ENCODE results near the gene SRXN1. TPM values are rescaled to one million over a fixed set of nuclear protein-coding genes. Genes with fewer than 3 reads are reported as not detected.

The SRXN1 gene
- total and polyA plus RNA-seq, 9 of the 15 experiments (the other 6 are each of a cell fraction or from before 2014, with no cell fraction given): 6.8 to 36.4 (median 21.6) TPM

DNA sequence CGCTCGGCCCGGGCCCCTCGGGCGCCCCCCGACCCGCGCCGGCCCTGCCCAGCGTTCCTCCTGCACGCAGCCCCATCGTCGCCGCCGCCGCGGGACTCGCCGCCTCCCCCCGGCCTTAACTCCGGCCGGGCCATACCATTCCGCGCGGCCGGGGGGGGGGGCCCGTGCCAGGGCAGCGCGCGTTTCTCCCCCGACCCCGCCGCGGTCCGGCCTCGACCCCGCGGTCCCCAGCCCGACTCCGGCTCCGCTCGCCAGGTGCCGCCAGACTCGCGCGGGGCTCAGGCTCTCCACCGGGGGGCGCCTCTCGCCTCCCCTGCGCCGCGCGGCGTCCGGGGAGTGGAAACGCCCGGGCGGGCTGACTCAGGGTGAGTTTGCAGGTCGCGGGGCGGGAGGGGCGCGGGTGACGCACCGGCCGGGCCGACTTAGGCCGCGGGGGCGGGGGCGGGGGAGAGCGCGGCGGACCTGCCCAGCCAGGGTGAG is at the start of gene SRXN1 (continued):
- TF ChIP-seq, protein P1, sequence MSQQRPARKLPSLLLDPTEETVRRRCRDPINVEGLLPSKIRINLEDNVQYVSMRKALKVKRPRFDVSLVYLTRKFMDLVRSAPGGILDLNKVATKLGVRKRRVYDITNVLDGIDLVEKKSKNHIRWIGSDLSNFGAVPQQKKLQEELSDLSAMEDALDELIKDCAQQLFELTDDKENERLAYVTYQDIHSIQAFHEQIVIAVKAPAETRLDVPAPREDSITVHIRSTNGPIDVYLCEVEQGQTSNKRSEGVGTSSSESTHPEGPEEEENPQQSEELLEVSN (IDR thresholded peaks at IDR 0.05; ENCODE audit: borderline replicate concordance in 1 of 2, extremely low read depth in 1 of 2, insufficient read depth in 1 of 2, insufficient read length in 1 of 2, low read depth in 1 of 2, low read length in 1 of 2, poor library complexity in 1 of 2, severe bottlenecking in 1 of 2): peak in 1 of 2 experiments; percentile 19
- TF ChIP-seq ZNF274 (IDR thresholded peaks at IDR 0.05; ENCODE audit: borderline replicate concordance, low read depth, low read length) (no peak), MAZ (CRISPR knock-in tag; conservative IDR thresholded peaks at IDR 0.05 in 1 of 2, IDR thresholded peaks at IDR 0.05 in 1 of 2) (peak; percentile 85 to 86), EP300 (IDR thresholded peaks at IDR 0.05; ENCODE audit: low read length) (0 out of 2 replicates have a peak, but pooled peaks have one; percentile 14), PCBP1 (IDR thresholded peaks at IDR 0.05; ENCODE audit: low read depth, low read length, poor library complexity, severe bottlenecking) (peak; percentile 76), ZKSCAN1 (IDR thresholded peaks at IDR 0.05; ENCODE audit: low read depth, low read length) (0 out of 2 replicates have a peak, but pooled peaks have one; percentile 42), OTX1 (CRISPR knock-in tag; IDR thresholded peaks at IDR 0.05) (no peak), ZNF717 (CRISPR knock-in tag; IDR thresholded peaks at IDR 0.05) (no peak), TBP (optimal IDR thresholded peaks at IDR 0.05; ENCODE audit: low read depth, low read length) (peak; percentile 56), CXXC5 (CRISPR knock-in tag; IDR thresholded peaks at IDR 0.05) (peak; percentile 82), HNRNPUL1 (IDR thresholded peaks at IDR 0.05; ENCODE audit: low read length) (no peak), ZNF445 (CRISPR knock-in tag; IDR thresholded peaks at IDR 0.05; ENCODE audit: low read depth) (no peak), FOSL1 (tag; conservative IDR thresholded peaks at IDR 0.05) (peak; percentile 94), ARNT (IDR thresholded peaks at IDR 0.05) (no peak), NUFIP1 (IDR thresholded peaks at IDR 0.05; ENCODE audit: partially characterized antibody) (no peak), CBX5 (IDR thresholded peaks at IDR 0.05; ENCODE audit: borderline replicate concordance, low read depth) (no peak), CTBP1 (IDR thresholded peaks at IDR 0.05; ENCODE audit: borderline replicate concordance) (peak; percentile 80), ZBED1 (IDR thresholded peaks at IDR 0.05) (0 out of 2 replicates have a peak, but pooled peaks have one; percentile 27), HCFC1 (IDR thresholded peaks at IDR 0.05; ENCODE audit: low read depth, low read length) (peak; percentile 58; the same call in 1 of the 2 replicates), TCF7L2 (IDR thresholded peaks at IDR 0.05; ENCODE audit: low read depth, low read length) (peak; percentile 67)
- TF ChIP-seq, protein P2, sequence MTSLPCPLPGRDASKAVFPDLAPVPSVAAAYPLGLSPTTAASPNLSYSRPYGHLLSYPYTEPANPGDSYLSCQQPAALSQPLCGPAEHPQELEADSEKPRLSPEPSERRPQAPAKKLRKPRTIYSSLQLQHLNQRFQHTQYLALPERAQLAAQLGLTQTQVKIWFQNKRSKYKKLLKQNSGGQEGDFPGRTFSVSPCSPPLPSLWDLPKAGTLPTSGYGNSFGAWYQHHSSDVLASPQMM (CRISPR knock-in tag; IDR thresholded peaks at IDR 0.05): no peak
- TF ChIP-seq, protein P3, sequence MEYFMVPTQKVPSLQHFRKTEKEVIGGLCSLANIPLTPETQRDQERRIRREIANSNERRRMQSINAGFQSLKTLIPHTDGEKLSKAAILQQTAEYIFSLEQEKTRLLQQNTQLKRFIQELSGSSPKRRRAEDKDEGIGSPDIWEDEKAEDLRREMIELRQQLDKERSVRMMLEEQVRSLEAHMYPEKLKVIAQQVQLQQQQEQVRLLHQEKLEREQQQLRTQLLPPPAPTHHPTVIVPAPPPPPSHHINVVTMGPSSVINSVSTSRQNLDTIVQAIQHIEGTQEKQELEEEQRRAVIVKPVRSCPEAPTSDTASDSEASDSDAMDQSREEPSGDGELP (CRISPR knock-in tag; IDR thresholded peaks at IDR 0.05; ENCODE audit: borderline replicate concordance): peak; percentile 56
- TF ChIP-seq, protein P4, sequence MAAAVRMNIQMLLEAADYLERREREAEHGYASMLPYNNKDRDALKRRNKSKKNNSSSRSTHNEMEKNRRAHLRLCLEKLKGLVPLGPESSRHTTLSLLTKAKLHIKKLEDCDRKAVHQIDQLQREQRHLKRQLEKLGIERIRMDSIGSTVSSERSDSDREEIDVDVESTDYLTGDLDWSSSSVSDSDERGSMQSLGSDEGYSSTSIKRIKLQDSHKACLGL (CRISPR knock-in tag; IDR thresholded peaks at IDR 0.05; ENCODE audit: borderline replicate concordance, poor library complexity, severe bottlenecking): no peak
- TF ChIP-seq, protein P5, sequence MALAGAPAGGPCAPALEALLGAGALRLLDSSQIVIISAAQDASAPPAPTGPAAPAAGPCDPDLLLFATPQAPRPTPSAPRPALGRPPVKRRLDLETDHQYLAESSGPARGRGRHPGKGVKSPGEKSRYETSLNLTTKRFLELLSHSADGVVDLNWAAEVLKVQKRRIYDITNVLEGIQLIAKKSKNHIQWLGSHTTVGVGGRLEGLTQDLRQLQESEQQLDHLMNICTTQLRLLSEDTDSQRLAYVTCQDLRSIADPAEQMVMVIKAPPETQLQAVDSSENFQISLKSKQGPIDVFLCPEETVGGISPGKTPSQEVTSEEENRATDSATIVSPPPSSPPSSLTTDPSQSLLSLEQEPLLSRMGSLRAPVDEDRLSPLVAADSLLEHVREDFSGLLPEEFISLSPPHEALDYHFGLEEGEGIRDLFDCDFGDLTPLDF (CRISPR knock-in tag; IDR thresholded peaks at IDR 0.05): 0 out of 2 replicates have a peak, but pooled peaks have one; percentile 52

Measured in K562 (cell line).